IMR-90 (cell line): Measurements from ENCODE around the gene HOXC13. TPM values are rescaled to one million over a fixed set of nuclear protein-coding genes. Genes with fewer than 3 reads are reported as not detected.

ENCODE experiments used
- ATAC-seq: fragments of 200-7000 bp; cut with Tn5 transposase; 2 replicates; pipeline ENCODE4 v1.9.1; 2020; ENCODE audit warnings: low read depth, mild to moderate bottlenecking, moderate library complexity
- BruUV-seq: library from RNA; stranded (reverse); fragments of 400-500 nt; replicated peaks from 2 replicates; lab custom pipeline; 2021; lab: Mats Ljungman, UMichigan
- CTCF ChIA-PET: fragments of 300-600 bp; formaldehyde crosslinking; extraction: SDS; loops from one replicate; lab custom pipeline; 2021; ENCODE audit warnings: antibody characterized with exemption; lab: Yijun Ruan, JAX
- POLR2A ChIA-PET: fragments of 300-600 bp; sonication (Branson Sonifier 250); formaldehyde crosslinking; loops from one replicate; lab custom pipeline; 2022; ENCODE audit warnings: antibody characterized with exemption; ENCODE audit not compliant: unreplicated experiment; lab: Charles Lee
- DNase-seq: peaks from one replicate; pipeline ENCODE4 v3.0.0; 2013
- H2AFZ ChIP-seq: replicated peaks from 2 replicates; pipeline ENCODE3; 2013; ENCODE audit warnings: low read length, mild to moderate bottlenecking; ENCODE audit not compliant: poor library complexity
- H2AK5ac ChIP-seq: 2 replicates; pipeline ENCODE4 v1.6.1; 2013; ENCODE audit warnings: low read depth, low read length, inconsistent platforms
- H2AK9ac ChIP-seq: replicated peaks from 2 replicates; pipeline ENCODE3; 2013; ENCODE audit warnings: mild to moderate bottlenecking, low read depth, low read length, moderate library complexity; ENCODE audit not compliant: poor library complexity
- H2BK120ac ChIP-seq: 2 replicates; pipeline ENCODE4 v1.6.1; 2013; ENCODE audit warnings: low read depth, low read length, inconsistent platforms
- H2BK15ac ChIP-seq: 3 replicates; pipeline ENCODE4 v1.6.1; 2013; ENCODE audit warnings: low read depth, low read length, inconsistent platforms
- H2BK20ac ChIP-seq: 2 replicates; pipeline ENCODE4 v1.6.1; 2013; ENCODE audit warnings: low read depth, mild to moderate bottlenecking, inconsistent platforms, low read length, moderate library complexity
- H2BK5ac ChIP-seq: 2 replicates; pipeline ENCODE4 v1.6.1; 2013; ENCODE audit warnings: mild to moderate bottlenecking, low read depth, low read length, inconsistent platforms; ENCODE audit not compliant: poor library complexity, severe bottlenecking
- H3K14ac ChIP-seq: replicated peaks from 2 replicates; pipeline ENCODE4 v1.6.1; 2013; ENCODE audit warnings: low read depth, low read length, inconsistent platforms
- H3K18ac ChIP-seq: 2 replicates; pipeline ENCODE4 v1.6.1; 2013; ENCODE audit warnings: low read depth, low read length, control low read depth
- H3K23ac ChIP-seq: 2 replicates; pipeline ENCODE4 v1.6.1; 2013; ENCODE audit warnings: low read depth, low read length, inconsistent platforms
- H3K27ac ChIP-seq: 2 replicates; pipeline ENCODE4 v1.5.1; 2013; ENCODE audit warnings: mild to moderate bottlenecking, control low read depth, low read length; ENCODE audit not compliant: insufficient read depth
- H3K27me3 ChIP-seq: 2 replicates; pipeline ENCODE4 v1.6.1; 2013; ENCODE audit warnings: low read length; ENCODE audit not compliant: control insufficient read depth, insufficient read depth
- H3K36me3 ChIP-seq: 2 replicates; pipeline ENCODE4 v1.6.1; 2013; ENCODE audit warnings: low read length, mixed read lengths; ENCODE audit not compliant: control insufficient read depth, insufficient read depth
- H3K4ac ChIP-seq: 2 replicates; pipeline ENCODE4 v1.6.1; 2013; ENCODE audit warnings: low read depth, low read length, inconsistent platforms
- H3K4me1 ChIP-seq: 2 replicates; pipeline ENCODE4 v1.6.1; 2013; ENCODE audit warnings: low read length, mixed read lengths; ENCODE audit not compliant: control insufficient read depth, insufficient read depth
- H3K4me2 ChIP-seq: 2 replicates; pipeline ENCODE4 v1.6.1; 2013; ENCODE audit warnings: low read depth, mild to moderate bottlenecking, control low read depth, low read length, moderate library complexity
- H3K4me3 ChIP-seq: 2 replicates; pipeline ENCODE4 v1.5.1; 2013; ENCODE audit warnings: low read depth, mild to moderate bottlenecking, control low read depth, low read length, moderate library complexity; ENCODE audit not compliant: insufficient read depth
- H3K56ac ChIP-seq: 2 replicates; pipeline ENCODE4 v1.6.1; 2013; ENCODE audit warnings: low read length, inconsistent platforms; ENCODE audit not compliant: insufficient read depth; ENCODE audit errors: extremely low read depth
- H3K79me1 ChIP-seq, 2 experiments: 2 replicates each; pipeline ENCODE4 v1.6.1; 2013; ENCODE audit warnings: low read length in 2 of 2, inconsistent platforms in 1 of 2, low read depth in 1 of 2
- H3K9ac ChIP-seq: 2 replicates; pipeline ENCODE4 v1.6.1; 2013; ENCODE audit warnings: low read depth, low read length, control low read depth
- H3K9me1 ChIP-seq: 2 replicates; pipeline ENCODE4 v1.6.1; 2013; ENCODE audit warnings: low read length, inconsistent platforms; ENCODE audit not compliant: insufficient read depth
- H3K9me3 ChIP-seq: 2 replicates; pipeline ENCODE4 v1.6.1; 2013; ENCODE audit warnings: low read length; ENCODE audit not compliant: control insufficient read depth, insufficient read depth
- H4K20me1 ChIP-seq: 2 replicates; pipeline ENCODE4 v1.6.1; 2013; ENCODE audit warnings: low read length, inconsistent platforms; ENCODE audit not compliant: insufficient read depth
- H4K5ac ChIP-seq: 2 replicates; pipeline ENCODE4 v1.6.1; 2013; ENCODE audit warnings: mild to moderate bottlenecking, low read depth, low read length, control low read depth
- H4K8ac ChIP-seq, 2 experiments: 2 replicates each; pipeline ENCODE4 v1.6.1; 2013; ENCODE audit warnings: low read depth in 2 of 2, low read length in 2 of 2, control low read depth in 1 of 2, inconsistent platforms in 1 of 2
- H4K91ac ChIP-seq: 2 replicates; pipeline ENCODE4 v1.6.1; 2013; ENCODE audit warnings: low read depth, low read length, inconsistent platforms; ENCODE audit not compliant: insufficient read depth
- BHLHE40 ChIP-seq: fragments of 150-350 bp; IDR thresholded peaks from 2 replicates; pipeline ENCODE4 v1.6.1; 2016; ENCODE audit warnings: mild to moderate bottlenecking, low read depth, low read length
- CEBPB ChIP-seq: IDR thresholded peaks from 2 replicates; pipeline ENCODE4 v1.6.1; 2012; ENCODE audit warnings: low read depth, low read length, improper control_type of control experiment
- CHD1 ChIP-seq: IDR thresholded peaks from 2 replicates; pipeline ENCODE4 v1.6.1; 2012; ENCODE audit warnings: low read depth, low read length, improper control_type of control experiment
- CTCF ChIP-seq: conservative IDR thresholded peaks from 2 replicates; pipeline ENCODE4 v1.5.1; 2012; ENCODE audit warnings: mild to moderate bottlenecking, low read depth, low read length, improper control_type of control experiment
- ELK1 ChIP-seq: fragments of 150-350 bp; IDR thresholded peaks from 2 replicates; pipeline ENCODE4 v1.6.1; 2016; ENCODE audit warnings: low read depth, mild to moderate bottlenecking, low read length, moderate library complexity, borderline replicate concordance
- MAFK ChIP-seq: IDR thresholded peaks from 2 replicates; pipeline ENCODE4 v1.6.1; 2012; ENCODE audit warnings: low read depth, low read length, improper control_type of control experiment
- MAZ ChIP-seq: IDR thresholded peaks from 2 replicates; pipeline ENCODE4 v1.6.1; 2012; ENCODE audit warnings: low read depth, mild to moderate bottlenecking, low read length, improper control_type of control experiment, moderate library complexity, borderline replicate concordance
- MXI1 ChIP-seq: IDR thresholded peaks from 2 replicates; pipeline ENCODE4 v1.6.1; 2012; ENCODE audit warnings: low read depth, mild to moderate bottlenecking, low read length, moderate library complexity, borderline replicate concordance
- NFE2L2 ChIP-seq: fragments of 150-350 bp; IDR thresholded peaks from 2 replicates; pipeline ENCODE4 v1.6.1; 2016; ENCODE audit warnings: low read depth, mild to moderate bottlenecking, low read length
- POLR2A ChIP-seq: IDR thresholded peaks from 2 replicates; pipeline ENCODE4 v1.6.1; 2012; ENCODE audit warnings: mild to moderate bottlenecking, low read depth, low read length
- RAD21 ChIP-seq: IDR thresholded peaks from 2 replicates; pipeline ENCODE4 v1.6.1; 2012; ENCODE audit warnings: low read length, improper control_type of control experiment
- RFX5 ChIP-seq: IDR thresholded peaks from 2 replicates; pipeline ENCODE4 v1.8.0; 2012; ENCODE audit warnings: low read depth, mild to moderate bottlenecking, low read length, moderate library complexity
- USF2 ChIP-seq: fragments of 150-350 bp; IDR thresholded peaks from 2 replicates; pipeline ENCODE4 v1.6.1; 2017; ENCODE audit warnings: mild to moderate bottlenecking, antibody characterized with exemption, low read length, low read depth
- whole genome bisulfite sequencing, 2 experiments: methylation state at CpG; one replicate each; pipeline versions ENCODE4 v1.1.5 to v1.1.7; 2013; ENCODE audit warnings: missing lambda C conversion rate in 2 of 2; ENCODE audit not compliant: insufficient read length in 1 of 2; ENCODE audit errors: extremely low coverage in 2 of 2; 5-methylcytosine and 5-hydroxymethylcytosine counted together
- dilution Hi-C: fragments of 300-500 bp; cut with HindIII; formaldehyde crosslinking; loops from one replicate; pipeline ENCODE4 v1.14.3; 2018; ENCODE audit warnings: low sequenced_read_pairs; ENCODE audit not compliant: unreplicated experiment
- in situ Hi-C: fragments of 300-500 bp; cut with MboI; formaldehyde crosslinking; loops from 3 replicates; pipeline ENCODE4 v1.14.3; 2019; ENCODE audit warnings: low sequenced_read_pairs, inconsistent platforms, mixed read lengths
- intact Hi-C: fragments of 100-400 bp; cut with micrococcal nuclease; formaldehyde crosslinking; loops from 2 replicates; pipeline ENCODE4 v1.10.0; 2022
- polyA plus RNA-seq, 3 experiments: library from polyadenylated mRNA; depleted of rRNA; stranded (reverse); fragments of >200 nt; gene quantifications; 2 replicates each; pipeline ENCODE4 v1.2.3, GENCODE V29; 2012; ENCODE audit warnings: low replicate concordance in 1 of 3
- total RNA-seq: library from RNA; depleted of rRNA; stranded (reverse); fragments of >200 nt; gene quantifications from 2 replicates; pipeline ENCODE4 v1.2.3, GENCODE V29; 2012

HOXC13 gene
- total and polyA plus RNA-seq, 2 of the 4 experiments (the other 2 are of a cell fraction): not detected

- Histone ChIP-seq H3K9ac (no peak overlapping the region), H3K14ac (no peak overlapping the region), H3K4me3 (no peak overlapping the region), H2AK9ac (no peak overlapping the region), H2AK5ac (no peak overlapping the region), H3K36me3 (no peaks in the 10 kb centered on the region), H2BK15ac (no peak overlapping the region), H3K9me3 (peaks cover 15% of the 10 kb centered on the region), H4K5ac (no peak overlapping the region), H2BK5ac (no peak overlapping the region), H4K91ac (no peak overlapping the region), H3K27ac (no peak overlapping the region), H3K4me2 (no peak overlapping the region), H3K9me1 (no peaks in the 10 kb centered on the region), H4K8ac (no peak overlapping the region), H2BK20ac (no peak overlapping the region), H2BK120ac (no peak overlapping the region), H4K20me1 (peaks cover 2% of the 10 kb centered on the region; the same call in 1 of the 2 replicates), H3K27me3 (peaks cover 97% of the 10 kb centered on the region), H3K23ac (no peak overlapping the region), H2AFZ (peak overlapping the region; percentile 32), H3K4ac (no peak overlapping the region), H3K79me1 (no peaks in the 10 kb centered on the region), H3K56ac (no peak overlapping the region), H3K18ac (no peak overlapping the region), H3K4me1 (peaks cover 2% of the 10 kb centered on the region; the same call in 1 of the 2 replicates)
- ChIA-PET CTCF (no interaction called here), POLR2A (no interaction called here)
- dilution Hi-C loops (no loop called here), in situ Hi-C loops (no loop called here), intact Hi-C loops (no loop called here)
- DNase-seq: no peak
- no peak for ATAC-seq
- BruUV-seq: no TSS peak
- TF ChIP-seq MXI1 (no peak), CEBPB (no peak), RFX5 (no peak), BHLHE40 (no peak), MAZ (no peak), CTCF (no peak), MAFK (no peak), POLR2A (no peak), NFE2L2 (no peak), RAD21 (no peak), CHD1 (no peak), ELK1 (no peak), USF2 (no peak)
- 2% methylated on average over 22 of the region's 71 CpGs; no CpG with 5 or more reads in 1 of the 2 experiments for WGBS, 2 experiments
Observed at GRCh38 chr12:53973236-53974042, 34.8 kb downstream of the HOXC13 start.
